Smooth muscle cell (in vitro differentiated cells): ENCODE measurements around the gene COL18A1. TPM values are rescaled to one million over a fixed set of nuclear protein-coding genes. Genes with fewer than 3 reads are reported as not detected.

Experiments
- DNase-seq: peaks from one replicate; lab custom pipeline; 2025; ENCODE audit not compliant: unreplicated experiment; lab: John Stamatoyannopoulos, UW
- H2AFZ ChIP-seq: fragments of 200-600 bp; sonication (generic); 2 replicates; pipeline ENCODE4 v1.6.0; 2016; ENCODE audit warnings: antibody characterized with exemption, low read depth, mild to moderate bottlenecking
- H3F3A ChIP-seq: fragments of 200-600 bp; sonication (generic); 2 replicates; pipeline ENCODE4 v1.6.0; 2017; ENCODE audit warnings: antibody characterized with exemption, low read depth
- H3K27ac ChIP-seq: fragments of 200-600 bp; sonication (generic); 2 replicates; pipeline ENCODE4 v1.5.1; 2016; ENCODE audit warnings: low read depth, mild to moderate bottlenecking
- H3K27me3 ChIP-seq: fragments of 200-600 bp; sonication (generic); 2 replicates; pipeline ENCODE4 v1.6.1; 2016; ENCODE audit warnings: low read depth, mild to moderate bottlenecking
- H3K36me3 ChIP-seq: fragments of 200-600 bp; sonication (generic); 2 replicates; pipeline ENCODE4 v1.5.1; 2016; ENCODE audit warnings: low read depth
- H3K4me1 ChIP-seq: fragments of 200-600 bp; sonication (generic); 2 replicates; pipeline ENCODE4 v1.5.1; 2016; ENCODE audit warnings: low read depth
- H3K4me2 ChIP-seq: fragments of 200-600 bp; sonication (generic); 2 replicates; pipeline ENCODE4 v1.6.0; 2016; ENCODE audit warnings: mild to moderate bottlenecking
- H3K4me3 ChIP-seq: fragments of 200-600 bp; sonication (generic); 2 replicates; pipeline ENCODE4 v1.5.1; 2016; ENCODE audit warnings: mild to moderate bottlenecking
- H3K79me2 ChIP-seq: fragments of 200-600 bp; sonication (generic); 2 replicates; pipeline ENCODE4 v1.6.0; 2016; ENCODE audit warnings: low read depth, mild to moderate bottlenecking
- H3K9ac ChIP-seq: fragments of 200-600 bp; sonication (generic); 2 replicates; pipeline ENCODE4 v1.6.0; 2016; ENCODE audit warnings: low read depth
- H3K9me3 ChIP-seq: fragments of 200-600 bp; sonication (generic); replicated peaks from 2 replicates; pipeline ENCODE4 v1.5.1; 2016; ENCODE audit warnings: low read depth
- H4K20me1 ChIP-seq: fragments of 200-600 bp; sonication (generic); 2 replicates; pipeline ENCODE4 v1.6.0; 2016; ENCODE audit warnings: low read depth
- WGBS: methylation state at CpG from one replicate; pipeline ENCODE4 v1.1.7; 2016; ENCODE audit warnings: low lambda C conversion rate; 5-methylcytosine and 5-hydroxymethylcytosine counted together
- polyA plus RNA-seq: library from polyadenylated mRNA; unstranded; fragments of >200 nt; fragmentation: Nextera tagmentation; extraction: Ambion mirVana; gene quantifications from 2 replicates; pipeline ENCODE4 v1.2.1, GENCODE V29; 2016
- total RNA-seq: library from RNA; depleted of rRNA; stranded (reverse); fragments of >200 nt; gene quantifications from 2 replicates; pipeline ENCODE4 v1.2.3, GENCODE V29; 2014
- TF ChIP-seq, protein P1 (sequence below): fragments of 200-600 bp; sonication (generic); IDR thresholded peaks from 2 replicates; pipeline ENCODE4 v1.5.1; 2017; ENCODE audit warnings: borderline replicate concordance, mild to moderate bottlenecking, antibody characterized with exemption; ENCODE audit not compliant: insufficient read depth, poor library complexity, severe bottlenecking

Gene COL18A1
- total and polyA plus RNA-seq, 2 experiments from 2014 or later = 192 to 485 TPM

DNA sequence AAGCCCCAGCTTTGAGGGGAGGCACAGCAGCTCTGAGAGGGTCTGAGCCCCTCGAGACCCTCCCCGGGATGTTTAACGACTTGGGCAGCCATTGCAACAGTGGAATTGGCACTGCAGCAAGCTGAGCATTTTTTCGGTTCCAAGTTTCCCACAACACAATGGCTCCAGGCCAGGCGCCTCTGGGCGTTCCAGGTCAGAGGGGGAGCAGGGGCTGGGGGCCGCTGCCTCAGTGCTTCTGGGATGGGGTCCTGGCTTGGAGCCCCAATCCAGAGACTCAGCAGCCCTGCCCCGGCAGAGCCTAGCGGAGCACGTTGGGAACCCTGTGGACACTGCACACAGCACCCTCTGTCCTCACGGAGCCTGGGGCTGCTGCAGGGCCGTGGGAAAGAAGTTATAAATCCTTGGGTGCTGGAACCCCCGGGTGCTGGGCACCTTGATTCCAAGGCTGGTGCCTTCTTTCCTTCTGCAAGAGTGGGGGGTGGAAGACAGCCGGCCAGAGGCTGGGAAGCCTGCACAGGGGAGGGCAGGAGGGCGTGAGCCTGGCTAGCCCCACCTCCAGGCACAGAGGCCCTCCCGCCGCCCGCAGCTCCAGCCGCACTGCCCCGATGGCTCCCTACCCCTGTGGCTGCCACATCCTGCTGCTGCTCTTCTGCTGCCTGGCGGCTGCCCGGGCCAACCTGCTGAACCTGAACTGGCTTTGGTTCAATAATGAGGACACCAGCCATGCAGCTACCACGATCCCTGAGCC, 50.1 kb downstream of the COL18A1 start:
- Histone ChIP-seq H3K9ac (no peak overlapping the region), H3K27ac (no peak overlapping the region), H3K27me3 (no peaks in the 10 kb centered on the region), H3F3A (peaks cover 16% of the 10 kb centered on the region), H2AFZ (no peak overlapping the region), H3K4me3 (no peak overlapping the region), H3K79me2 (peaks cover 100% of the 10 kb centered on the region), H3K4me1 (no peaks in the 10 kb centered on the region), H3K9me3 (no peaks in the 10 kb centered on the region), H3K36me3 (no peaks in the 10 kb centered on the region), H4K20me1 (peaks cover 100% of the 10 kb centered on the region), H3K4me2 (no peak overlapping the region)
- DNase-seq = no peak
- WGBS = 91% methylated on average over 20 of the region's 23 CpGs
- TF ChIP-seq, protein P1, sequence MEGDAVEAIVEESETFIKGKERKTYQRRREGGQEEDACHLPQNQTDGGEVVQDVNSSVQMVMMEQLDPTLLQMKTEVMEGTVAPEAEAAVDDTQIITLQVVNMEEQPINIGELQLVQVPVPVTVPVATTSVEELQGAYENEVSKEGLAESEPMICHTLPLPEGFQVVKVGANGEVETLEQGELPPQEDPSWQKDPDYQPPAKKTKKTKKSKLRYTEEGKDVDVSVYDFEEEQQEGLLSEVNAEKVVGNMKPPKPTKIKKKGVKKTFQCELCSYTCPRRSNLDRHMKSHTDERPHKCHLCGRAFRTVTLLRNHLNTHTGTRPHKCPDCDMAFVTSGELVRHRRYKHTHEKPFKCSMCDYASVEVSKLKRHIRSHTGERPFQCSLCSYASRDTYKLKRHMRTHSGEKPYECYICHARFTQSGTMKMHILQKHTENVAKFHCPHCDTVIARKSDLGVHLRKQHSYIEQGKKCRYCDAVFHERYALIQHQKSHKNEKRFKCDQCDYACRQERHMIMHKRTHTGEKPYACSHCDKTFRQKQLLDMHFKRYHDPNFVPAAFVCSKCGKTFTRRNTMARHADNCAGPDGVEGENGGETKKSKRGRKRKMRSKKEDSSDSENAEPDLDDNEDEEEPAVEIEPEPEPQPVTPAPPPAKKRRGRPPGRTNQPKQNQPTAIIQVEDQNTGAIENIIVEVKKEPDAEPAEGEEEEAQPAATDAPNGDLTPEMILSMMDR = no peak

DNA sequence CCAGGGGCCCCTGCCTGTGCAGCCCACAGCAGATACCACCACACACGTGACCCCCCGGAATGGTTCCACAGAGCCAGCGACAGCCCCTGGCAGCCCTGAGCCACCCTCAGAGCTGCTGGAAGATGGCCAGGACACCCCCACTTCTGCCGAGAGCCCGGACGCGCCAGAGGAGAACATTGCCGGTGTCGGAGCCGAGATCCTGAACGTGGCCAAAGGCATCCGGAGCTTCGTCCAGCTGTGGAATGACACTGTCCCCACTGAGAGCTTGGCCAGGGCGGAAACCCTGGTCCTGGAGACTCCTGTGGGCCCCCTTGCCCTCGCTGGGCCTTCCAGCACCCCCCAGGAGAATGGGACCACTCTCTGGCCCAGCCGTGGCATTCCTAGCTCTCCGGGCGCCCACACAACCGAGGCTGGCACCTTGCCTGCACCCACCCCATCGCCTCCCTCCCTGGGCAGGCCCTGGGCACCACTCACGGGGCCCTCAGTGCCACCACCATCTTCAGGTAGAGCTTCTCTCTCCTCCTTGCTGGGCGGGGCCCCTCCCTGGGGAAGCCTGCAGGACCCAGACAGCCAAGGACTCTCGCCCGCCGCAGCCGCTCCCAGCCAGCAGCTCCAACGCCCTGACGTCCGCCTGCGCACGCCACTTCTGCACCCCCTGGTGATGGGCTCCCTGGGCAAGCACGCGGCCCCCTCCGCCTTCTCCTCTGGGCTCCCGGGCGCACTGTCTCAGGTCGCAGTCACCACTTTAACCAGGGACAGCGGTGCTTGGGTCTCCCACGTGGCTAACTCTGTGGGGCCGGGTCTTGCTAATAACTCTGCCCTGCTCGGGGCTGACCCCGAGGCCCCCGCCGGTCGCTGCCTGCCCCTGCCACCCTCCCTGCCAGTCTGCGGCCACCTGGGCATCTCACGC, 51.0 kb downstream of the COL18A1 start:
- Histone ChIP-seq H3K27me3 (no peaks in the 10 kb centered on the region), H3F3A (peaks cover 16% of the 10 kb centered on the region), H3K4me1 (no peaks in the 10 kb centered on the region), H3K9me3 (no peaks in the 10 kb centered on the region), H3K9ac (no peak overlapping the region), H4K20me1 (peaks cover 100% of the 10 kb centered on the region), H3K4me3 (no peak overlapping the region), H3K4me2 (no peak overlapping the region), H3K36me3 (no peaks in the 10 kb centered on the region), H3K27ac (no peak overlapping the region), H2AFZ (no peak overlapping the region), H3K79me2 (peaks cover 98% of the 10 kb centered on the region)
- 98% methylated on average over 45 of the region's 47 CpGs for WGBS
- no peak for DNase-seq
- TF ChIP-seq, protein P1 = no peak

DNA sequence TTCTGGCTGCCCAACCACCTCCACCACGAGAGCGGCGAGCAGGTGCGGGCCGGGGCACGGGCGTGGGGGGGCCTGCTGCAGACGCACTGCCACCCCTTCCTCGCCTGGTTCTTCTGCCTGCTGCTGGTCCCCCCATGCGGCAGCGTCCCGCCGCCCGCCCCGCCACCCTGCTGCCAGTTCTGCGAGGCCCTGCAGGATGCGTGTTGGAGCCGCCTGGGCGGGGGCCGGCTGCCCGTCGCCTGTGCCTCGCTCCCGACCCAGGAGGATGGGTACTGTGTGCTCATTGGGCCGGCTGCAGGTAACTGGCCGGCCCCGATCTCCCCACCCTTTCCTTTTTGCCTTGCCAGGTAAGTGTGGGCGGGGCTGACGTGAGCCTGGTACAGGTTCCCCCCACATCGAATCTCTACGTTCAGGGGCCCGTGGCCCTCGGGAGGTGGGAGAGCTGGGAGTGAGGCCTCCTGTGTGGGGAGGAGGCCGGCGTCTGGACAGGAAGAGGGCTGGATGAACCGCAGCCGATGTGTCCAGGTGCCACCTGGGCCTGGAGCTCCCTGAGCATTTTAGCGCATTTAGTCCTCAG, 51.7 kb downstream of the COL18A1 start:
- Histone ChIP-seq H3K27me3 (no peaks in the 10 kb centered on the region), H3K79me2 (peaks cover 98% of the 10 kb centered on the region), H3K4me1 (no peaks in the 10 kb centered on the region), H2AFZ (no peak overlapping the region), H3K9me3 (no peaks in the 10 kb centered on the region), H3K27ac (no peak overlapping the region), H3K9ac (no peak overlapping the region), H3K36me3 (no peaks in the 10 kb centered on the region), H4K20me1 (peaks cover 100% of the 10 kb centered on the region), H3K4me3 (no peak overlapping the region), H3K4me2 (no peak overlapping the region), H3F3A (peaks cover 20% of the 10 kb centered on the region)
- DNase-seq = no peak
- TF ChIP-seq, protein P1 = no peak
- 95% methylated on average over 24 of the region's 38 CpGs for WGBS
